ENCODE measurements around the gene SLC13A2. TPM values are rescaled to one million over a fixed set of nuclear protein-coding genes. Genes with fewer than 3 reads are reported as not detected.

SLC13A2 gene
- total RNA-seq, 4 donors from 2014 or later, result 0.37 TPM; not detected in 3

DNA sequence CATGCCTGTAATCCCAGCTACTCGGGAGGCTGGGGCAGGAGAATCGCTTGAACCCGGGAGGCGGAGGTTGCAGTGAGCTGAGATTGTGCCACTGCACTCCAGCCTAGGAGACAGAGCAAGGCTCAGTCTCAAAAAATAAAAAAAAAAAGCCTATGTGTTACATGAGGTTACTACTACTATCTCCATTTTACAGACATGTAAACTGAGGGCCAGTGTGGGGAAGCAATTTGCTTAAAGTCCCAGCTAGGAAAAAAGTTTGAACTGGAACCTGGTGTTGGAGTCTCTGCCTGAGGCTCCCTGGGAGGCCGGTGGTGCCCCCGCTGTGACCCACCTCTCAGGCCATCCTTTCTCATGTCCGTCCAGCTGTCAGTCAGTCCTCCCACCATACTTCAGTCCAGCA, 4.5 kb downstream of the SLC13A2 start:
- no peaks in the 10 kb centered on the region for H3K9me3 ChIP-seq
- WGBS, 2 donors (ENCODE audit: low coverage in 1 of 2), result 78 to 89% methylated on average over 3 of the region's 7 CpGs
- no peak overlapping the region for H3K4me3 ChIP-seq
- H3K27me3 ChIP-seq, result peaks cover 19% of the 10 kb centered on the region
- no peaks in the 10 kb centered on the region for H3K36me3 ChIP-seq
- no peak overlapping the region for H3K27ac ChIP-seq
- TF ChIP-seq POLR2AphosphoS5 (IDR thresholded peaks at IDR 0.05), result no peak
- TF ChIP-seq, protein P1, sequence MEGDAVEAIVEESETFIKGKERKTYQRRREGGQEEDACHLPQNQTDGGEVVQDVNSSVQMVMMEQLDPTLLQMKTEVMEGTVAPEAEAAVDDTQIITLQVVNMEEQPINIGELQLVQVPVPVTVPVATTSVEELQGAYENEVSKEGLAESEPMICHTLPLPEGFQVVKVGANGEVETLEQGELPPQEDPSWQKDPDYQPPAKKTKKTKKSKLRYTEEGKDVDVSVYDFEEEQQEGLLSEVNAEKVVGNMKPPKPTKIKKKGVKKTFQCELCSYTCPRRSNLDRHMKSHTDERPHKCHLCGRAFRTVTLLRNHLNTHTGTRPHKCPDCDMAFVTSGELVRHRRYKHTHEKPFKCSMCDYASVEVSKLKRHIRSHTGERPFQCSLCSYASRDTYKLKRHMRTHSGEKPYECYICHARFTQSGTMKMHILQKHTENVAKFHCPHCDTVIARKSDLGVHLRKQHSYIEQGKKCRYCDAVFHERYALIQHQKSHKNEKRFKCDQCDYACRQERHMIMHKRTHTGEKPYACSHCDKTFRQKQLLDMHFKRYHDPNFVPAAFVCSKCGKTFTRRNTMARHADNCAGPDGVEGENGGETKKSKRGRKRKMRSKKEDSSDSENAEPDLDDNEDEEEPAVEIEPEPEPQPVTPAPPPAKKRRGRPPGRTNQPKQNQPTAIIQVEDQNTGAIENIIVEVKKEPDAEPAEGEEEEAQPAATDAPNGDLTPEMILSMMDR (IDR thresholded peaks at IDR 0.05), result no peak
- TF ChIP-seq POLR2A (IDR thresholded peaks at IDR 0.05), result no peak
- TF ChIP-seq EP300 (IDR thresholded peaks at IDR 0.05), result no peak
- no peak for ATAC-seq
- H3K4me1 ChIP-seq, result no peaks in the 10 kb centered on the region

DNA sequence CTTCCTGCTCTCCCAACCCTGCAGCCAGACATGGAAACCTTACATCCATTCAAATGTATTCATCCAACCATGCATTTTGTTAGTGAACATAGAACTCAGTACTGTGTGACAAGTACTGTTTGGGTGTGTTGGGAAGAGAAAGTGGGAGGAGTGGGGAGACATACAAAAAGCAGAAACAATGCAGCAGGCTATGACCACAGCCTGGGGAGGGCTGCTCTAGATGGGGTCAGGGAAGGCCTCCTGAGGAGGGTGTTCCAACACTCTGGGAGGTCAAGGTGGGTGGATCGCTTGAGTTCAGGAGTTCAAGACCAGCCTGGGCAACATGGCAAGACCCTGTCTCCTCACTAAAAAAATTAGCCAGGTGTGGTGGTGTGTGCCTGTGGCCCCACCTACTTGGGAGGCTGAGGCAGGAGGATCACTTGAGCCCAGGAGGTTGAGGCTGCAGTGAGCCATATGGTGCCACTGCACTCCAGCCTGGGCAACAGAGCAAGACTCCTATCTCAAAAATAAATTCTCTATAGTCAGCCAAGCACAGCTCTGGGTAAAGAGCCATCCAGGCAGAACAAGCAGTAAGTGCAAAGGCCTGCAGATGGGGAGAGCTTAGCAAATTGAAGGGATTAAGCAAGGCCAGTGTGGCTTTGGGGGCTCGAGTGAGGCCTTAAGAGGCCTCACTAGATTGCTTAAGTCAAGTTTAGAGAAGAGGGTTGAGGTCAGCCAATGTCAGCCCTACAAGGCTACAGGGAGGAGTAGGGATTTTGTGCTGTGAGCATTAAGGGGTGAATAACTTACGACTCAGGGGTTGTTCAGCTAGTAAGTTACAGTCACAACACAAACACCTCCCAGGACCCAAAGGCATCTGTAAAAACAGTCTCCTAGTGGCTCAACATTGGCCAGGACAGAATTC, 5.5 kb downstream of the SLC13A2 start:
- Histone ChIP-seq H3K4me1 (no peaks in the 10 kb centered on the region), H3K9me3 (no peaks in the 10 kb centered on the region), H3K27me3 (peaks cover 23% of the 10 kb centered on the region), H3K4me3 (no peak overlapping the region), H3K27ac (no peak overlapping the region), H3K36me3 (no peaks in the 10 kb centered on the region)
- 44 to 100% methylated on average over 1 to 2 of the region's 3 CpGs for WGBS, 2 donors (ENCODE audit: low coverage in 1 of 2)
- ATAC-seq, result no peak
- TF ChIP-seq POLR2A (IDR thresholded peaks at IDR 0.05) (no peak), POLR2AphosphoS5 (IDR thresholded peaks at IDR 0.05) (no peak), EP300 (IDR thresholded peaks at IDR 0.05) (no peak)
- TF ChIP-seq, protein P1 (IDR thresholded peaks at IDR 0.05), result no peak

DNA sequence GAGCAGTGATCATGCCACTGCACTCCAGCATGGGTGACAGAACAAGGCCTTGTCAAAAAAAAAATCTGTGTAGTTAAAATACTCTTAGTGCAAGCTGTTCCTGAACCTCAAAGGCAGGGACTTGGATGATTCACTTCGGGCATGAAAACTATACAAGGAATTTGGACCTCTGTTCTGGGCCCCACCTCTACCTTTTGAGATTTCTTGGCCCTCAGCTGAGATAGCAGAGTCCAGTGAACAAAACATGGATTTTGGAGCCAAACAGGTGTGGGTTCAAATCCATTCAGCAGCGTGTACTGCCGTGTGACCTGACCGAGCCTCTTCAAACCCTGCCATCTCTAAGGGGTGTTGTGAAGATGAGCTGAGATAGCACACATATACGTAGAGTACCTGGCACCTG, 6.8 kb downstream of the SLC13A2 start:
- no peaks in the 10 kb centered on the region for H3K4me1 ChIP-seq
- H3K9me3 ChIP-seq, result no peaks in the 10 kb centered on the region
- no peak overlapping the region for H3K4me3 ChIP-seq
- WGBS, 2 donors (ENCODE audit: low coverage in 1 of 2), result 68 to 83% methylated on average over 1 to 4 of the region's 5 CpGs
- no peak overlapping the region for H3K27ac ChIP-seq
- TF ChIP-seq POLR2A (IDR thresholded peaks at IDR 0.05), result no peak
- no peak for TF ChIP-seq POLR2AphosphoS5 (IDR thresholded peaks at IDR 0.05)
- TF ChIP-seq, protein P1 (IDR thresholded peaks at IDR 0.05), result no peak
- no peak for TF ChIP-seq EP300 (IDR thresholded peaks at IDR 0.05)
- no peaks in the 10 kb centered on the region for H3K36me3 ChIP-seq
- ATAC-seq, result no peak
- peaks cover 30% of the 10 kb centered on the region for H3K27me3 ChIP-seq

DNA sequence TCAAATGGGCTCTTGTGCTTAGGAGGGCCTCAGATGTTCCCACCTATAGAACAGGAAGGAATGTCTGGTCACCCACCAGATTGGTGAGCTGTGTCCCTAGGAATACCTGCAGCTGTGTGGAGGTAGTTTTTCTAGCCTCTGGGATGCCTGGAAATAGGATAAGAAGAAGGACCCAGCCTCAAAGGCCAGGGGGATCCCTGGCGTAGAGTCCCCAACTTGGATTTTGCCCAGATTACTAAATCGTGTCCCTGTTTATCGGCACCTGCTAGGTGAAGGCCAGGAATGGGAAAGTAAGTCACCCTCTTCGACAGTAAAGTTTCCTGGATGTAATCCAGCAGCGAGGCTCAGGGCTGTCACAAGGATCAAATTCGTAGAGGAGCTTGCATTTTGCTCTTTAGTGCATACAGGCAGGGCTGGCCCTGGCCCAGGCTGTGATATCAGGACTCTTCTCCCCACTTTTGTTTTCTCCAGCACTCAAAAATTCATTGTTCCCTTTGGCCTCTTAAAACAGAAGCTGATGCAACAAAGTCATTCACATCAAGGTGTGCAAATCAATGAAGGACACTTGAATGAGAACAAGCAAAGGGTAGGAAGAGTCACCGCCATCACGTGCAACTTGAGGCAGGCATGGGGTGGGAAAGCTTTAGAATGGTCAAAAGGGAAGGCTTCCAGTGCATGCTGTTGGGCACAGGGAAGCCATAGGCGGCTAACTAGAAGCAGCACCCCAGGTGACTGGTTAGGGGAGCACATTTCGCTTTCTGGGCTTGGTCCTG, 7.5 kb downstream of the SLC13A2 start:
- ATAC-seq, result no peak
- Histone ChIP-seq H3K36me3 (no peaks in the 10 kb centered on the region), H3K9me3 (no peaks in the 10 kb centered on the region), H3K27ac (no peak overlapping the region), H3K27me3 (peaks cover 25% of the 10 kb centered on the region), H3K4me3 (no peak overlapping the region), H3K4me1 (no peaks in the 10 kb centered on the region)
- WGBS, 2 donors (ENCODE audit: low coverage in 1 of 2), result 40 to 75% methylated on average over 4 to 6 of the region's 10 CpGs
- TF ChIP-seq EP300 (IDR thresholded peaks at IDR 0.05), result no peak
- TF ChIP-seq POLR2AphosphoS5 (IDR thresholded peaks at IDR 0.05), result no peak
- TF ChIP-seq POLR2A (IDR thresholded peaks at IDR 0.05), result no peak
- TF ChIP-seq, protein P1 (IDR thresholded peaks at IDR 0.05), result no peak

Data from gastroesophageal sphincter (tissue), 4 donors.